Measurements from ENCODE around the gene SLC35D2.

DNA sequence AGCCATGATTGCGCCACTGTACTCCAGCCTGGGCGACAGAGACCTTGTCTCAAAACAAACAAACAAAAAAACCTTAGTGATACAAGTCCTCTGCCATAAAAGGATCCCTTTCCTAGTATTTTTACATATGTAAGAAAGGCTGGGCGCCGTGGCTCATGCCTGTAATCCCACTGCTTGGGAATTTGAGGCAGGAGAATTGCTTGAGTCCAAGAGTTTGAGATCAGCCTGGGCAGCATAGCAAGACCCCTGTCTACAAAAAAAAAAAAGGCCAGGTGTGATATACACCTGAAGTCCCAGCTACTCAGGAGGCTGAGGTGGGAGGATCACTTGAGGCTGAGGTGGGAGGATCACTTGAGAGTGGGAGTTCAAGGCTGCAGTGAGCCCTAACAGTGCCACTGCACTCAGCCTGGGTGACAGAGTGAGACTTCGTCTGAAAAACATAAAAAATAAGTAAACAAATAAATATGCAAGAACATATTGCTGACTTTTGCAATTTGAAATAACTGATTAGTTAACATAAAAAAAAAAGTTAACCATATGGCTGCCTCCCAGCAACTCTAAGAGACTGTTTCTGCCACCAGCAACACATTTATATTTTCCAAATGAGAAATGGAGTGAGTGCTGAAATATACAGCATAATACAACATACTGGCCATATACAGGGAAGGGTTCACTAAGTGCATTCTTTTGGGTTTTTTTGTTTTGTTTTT, 27.8 kb upstream of the SLC35D2 start:
- TF ChIP-seq, protein P1, sequence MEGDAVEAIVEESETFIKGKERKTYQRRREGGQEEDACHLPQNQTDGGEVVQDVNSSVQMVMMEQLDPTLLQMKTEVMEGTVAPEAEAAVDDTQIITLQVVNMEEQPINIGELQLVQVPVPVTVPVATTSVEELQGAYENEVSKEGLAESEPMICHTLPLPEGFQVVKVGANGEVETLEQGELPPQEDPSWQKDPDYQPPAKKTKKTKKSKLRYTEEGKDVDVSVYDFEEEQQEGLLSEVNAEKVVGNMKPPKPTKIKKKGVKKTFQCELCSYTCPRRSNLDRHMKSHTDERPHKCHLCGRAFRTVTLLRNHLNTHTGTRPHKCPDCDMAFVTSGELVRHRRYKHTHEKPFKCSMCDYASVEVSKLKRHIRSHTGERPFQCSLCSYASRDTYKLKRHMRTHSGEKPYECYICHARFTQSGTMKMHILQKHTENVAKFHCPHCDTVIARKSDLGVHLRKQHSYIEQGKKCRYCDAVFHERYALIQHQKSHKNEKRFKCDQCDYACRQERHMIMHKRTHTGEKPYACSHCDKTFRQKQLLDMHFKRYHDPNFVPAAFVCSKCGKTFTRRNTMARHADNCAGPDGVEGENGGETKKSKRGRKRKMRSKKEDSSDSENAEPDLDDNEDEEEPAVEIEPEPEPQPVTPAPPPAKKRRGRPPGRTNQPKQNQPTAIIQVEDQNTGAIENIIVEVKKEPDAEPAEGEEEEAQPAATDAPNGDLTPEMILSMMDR (IDR thresholded peaks at IDR 0.05), result no peak
- TF ChIP-seq POLR2A (IDR thresholded peaks at IDR 0.05), result no peak
- no peak for TF ChIP-seq POLR2AphosphoS5 (IDR thresholded peaks at IDR 0.05)
- no peak for TF ChIP-seq EP300 (IDR thresholded peaks at IDR 0.05)
